Mucosa of rectum (tissue), 2 donors: Measurements from ENCODE around the gene BORCS5.

Experiments used
- H3K27ac ChIP-seq, 2 donors: one replicate each; pipeline ENCODE4 v1.7.0; 2013; ENCODE audit warnings: inconsistent platforms in 2 of 2, low read depth in 2 of 2, low read length in 2 of 2
- H3K27me3 ChIP-seq, 2 donors: one replicate each; pipeline ENCODE4 v1.7.0; 2013; ENCODE audit warnings: low read length in 2 of 2; ENCODE audit not compliant: control insufficient read depth in 2 of 2, insufficient read depth in 2 of 2
- H3K36me3 ChIP-seq, 2 donors: one replicate each; pipeline ENCODE4 v1.7.0; 2013; ENCODE audit warnings: low read length in 2 of 2; ENCODE audit not compliant: control insufficient read depth in 2 of 2, insufficient read depth in 2 of 2
- H3K4me1 ChIP-seq, 2 donors: one replicate each; pipeline ENCODE4 v1.7.0; 2013; ENCODE audit warnings: low read length in 2 of 2, mild to moderate bottlenecking in 1 of 2; ENCODE audit not compliant: control insufficient read depth in 2 of 2, insufficient read depth in 2 of 2
- H3K4me3 ChIP-seq, 2 donors: one replicate each; pipeline ENCODE4 v1.7.0; 2013; ENCODE audit warnings: low read length in 2 of 2
- H3K9ac ChIP-seq, 2 donors: one replicate each; pipeline ENCODE4 v1.7.0; 2013; ENCODE audit warnings: low read length in 2 of 2, low read depth in 1 of 2, mild to moderate bottlenecking in 1 of 2
- H3K9me3 ChIP-seq, 2 donors: one replicate each; pipeline ENCODE4 v1.7.0; 2013; ENCODE audit warnings: low read length in 2 of 2; ENCODE audit not compliant: control insufficient read depth in 2 of 2
- donor health status: healthy.
- donor health status: Normal muscosa, but diverticular disease.

Gene BORCS5

DNA sequence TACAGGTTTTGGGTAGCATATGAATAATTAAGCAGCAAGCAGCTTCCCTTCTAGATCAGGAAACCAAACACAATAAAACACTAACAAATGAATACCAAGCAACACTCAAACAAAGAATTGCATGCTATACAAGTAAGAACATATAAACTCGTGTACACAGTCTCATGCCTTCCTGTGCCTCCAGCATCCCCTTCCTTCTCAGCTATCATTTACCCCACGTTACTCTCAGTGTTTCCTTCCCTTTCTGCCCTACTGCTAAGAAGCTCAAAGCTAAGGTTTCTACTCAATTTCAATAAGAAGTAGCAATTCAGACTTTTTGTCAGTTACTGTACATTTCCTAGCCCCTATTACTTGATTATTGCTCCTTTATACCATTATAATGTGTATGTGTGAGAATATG lies 124.8 kb downstream of the BORCS5 start:
- no peak overlapping the region for H3K9ac ChIP-seq
- H3K27me3 ChIP-seq: no peaks in the 10 kb centered on the region
- no peak overlapping the region for H3K4me3 ChIP-seq
- no peaks in the 10 kb centered on the region for H3K4me1 ChIP-seq
- peaks cover 43 to 47% of the 10 kb centered on the region in 2 donors for H3K36me3 ChIP-seq
- H3K9me3 ChIP-seq: no peaks in the 10 kb centered on the region
- peak overlapping the region in 1 of 2 donors; percentile 18 for H3K27ac ChIP-seq

DNA sequence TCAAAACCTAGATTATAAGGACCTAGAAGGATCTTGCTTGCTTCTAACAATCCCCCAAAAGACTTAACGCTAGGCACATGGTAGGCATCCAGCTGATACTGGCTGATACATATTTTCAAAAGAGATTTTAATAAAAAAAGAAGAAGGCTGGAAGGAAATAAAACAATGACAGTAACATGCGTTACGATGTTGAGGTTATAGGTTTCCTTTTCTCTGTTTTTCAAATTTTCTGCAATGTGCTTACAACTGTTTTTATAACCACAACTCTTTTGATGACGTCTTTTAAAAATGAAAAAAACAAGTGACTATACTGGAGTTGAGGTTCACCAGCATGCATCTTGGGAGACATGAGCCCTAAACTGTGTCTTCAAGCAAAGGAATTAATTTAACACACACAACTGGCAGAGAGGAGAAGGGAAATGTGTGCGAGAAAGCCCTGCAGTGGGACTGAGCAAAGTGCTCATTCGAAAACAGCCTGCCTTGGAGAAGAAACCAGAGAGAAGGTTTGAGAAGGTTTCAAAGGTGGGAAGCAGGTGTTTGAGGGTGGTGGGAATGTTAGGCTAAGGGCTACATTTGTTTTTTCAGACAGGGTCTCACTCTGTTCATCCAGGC lies 125.4 kb downstream of the BORCS5 start:
- H3K36me3 ChIP-seq: peaks cover 36 to 45% of the 10 kb centered on the region in 2 donors
- peak overlapping the region; percentile 17 to 39 for H3K27ac ChIP-seq
- no peak overlapping the region for H3K9ac ChIP-seq
- H3K27me3 ChIP-seq: no peaks in the 10 kb centered on the region
- no peaks in the 10 kb centered on the region for H3K4me1 ChIP-seq
- H3K9me3 ChIP-seq: no peaks in the 10 kb centered on the region
- H3K4me3 ChIP-seq: no peak overlapping the region

DNA sequence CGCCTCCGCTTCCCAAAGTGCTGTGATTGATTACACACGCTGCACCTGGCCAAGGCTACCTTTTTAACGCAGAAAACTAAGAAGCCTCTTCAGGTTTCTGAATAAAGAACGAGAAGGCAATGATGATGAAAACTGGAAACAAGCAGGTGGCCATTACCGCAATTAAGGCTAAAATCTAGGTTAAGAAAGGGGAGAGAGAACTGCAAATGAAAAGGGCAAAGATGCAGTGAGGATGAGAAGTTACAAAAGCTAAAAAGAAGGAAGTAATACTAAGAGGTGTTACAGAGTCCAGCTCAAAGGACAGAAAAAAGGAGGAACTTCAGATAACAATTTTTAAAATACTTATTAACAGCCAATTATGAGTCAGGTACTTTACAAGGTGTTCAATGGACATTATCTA lies 126.1 kb downstream of the BORCS5 start:
- Histone ChIP-seq H3K4me3 (no peak overlapping the region), H3K9me3 (no peaks in the 10 kb centered on the region), H3K36me3 (peaks cover 31 to 41% of the 10 kb centered on the region in 2 donors), H3K9ac (no peak overlapping the region), H3K4me1 (no peaks in the 10 kb centered on the region), H3K27ac (peak overlapping the region; percentile 17 to 39), H3K27me3 (no peaks in the 10 kb centered on the region)

DNA sequence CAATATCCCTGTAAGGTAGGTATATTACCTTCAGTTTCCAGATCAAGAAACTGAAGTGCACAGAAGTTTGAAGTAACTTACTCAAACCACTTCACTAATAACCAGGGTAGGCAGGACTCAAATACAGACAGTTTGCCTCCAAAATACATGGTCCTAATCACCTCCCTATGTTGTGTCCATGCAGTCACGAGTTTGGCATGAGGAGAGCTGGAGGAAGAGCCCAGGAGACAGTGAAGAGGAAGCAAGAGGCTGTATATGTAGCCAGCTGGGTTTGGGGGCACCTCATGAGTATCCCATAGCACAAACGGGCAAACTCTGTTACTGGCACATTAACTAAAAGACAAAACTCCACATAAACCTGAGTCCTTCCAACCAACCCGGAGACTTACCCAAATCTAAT lies 126.6 kb downstream of the BORCS5 start:
- H3K27ac ChIP-seq: peak overlapping the region in 1 of 2 donors; percentile 33

DNA sequence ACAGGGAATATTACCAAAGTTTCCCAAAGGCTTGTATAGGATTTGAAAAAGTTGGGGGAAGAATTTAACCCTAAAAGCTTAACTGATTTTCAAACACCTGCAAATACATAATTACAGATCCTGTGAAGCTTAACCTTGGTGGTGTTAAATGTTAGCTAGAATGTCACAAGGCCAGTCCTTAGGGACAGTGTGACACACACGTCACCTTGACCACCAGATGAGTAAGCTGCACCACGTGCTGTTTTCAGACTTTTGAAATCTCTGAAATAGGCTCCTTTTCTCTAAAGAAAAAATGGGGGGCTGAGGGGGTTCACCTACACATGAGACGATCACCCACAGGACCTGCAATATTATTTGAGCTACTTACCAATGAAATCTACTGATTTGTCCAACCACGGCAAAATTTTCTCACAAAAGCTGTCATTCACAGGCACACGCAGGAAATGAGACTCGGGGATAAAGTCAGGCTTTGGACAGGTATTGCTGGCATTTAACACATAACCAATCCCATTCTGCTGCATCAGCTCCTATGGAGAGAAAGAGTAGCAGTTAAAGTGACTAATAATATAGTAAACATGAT lies 129.9 kb downstream of the BORCS5 start:
- no peaks in the 10 kb centered on the region for H3K27me3 ChIP-seq
- peaks cover 0 to 2% of the 10 kb centered on the region in 2 donors for H3K4me1 ChIP-seq
- no peak overlapping the region for H3K4me3 ChIP-seq
- no peak overlapping the region for H3K27ac ChIP-seq
- no peaks in the 10 kb centered on the region for H3K9me3 ChIP-seq
- peaks cover 10 to 26% of the 10 kb centered on the region in 2 donors for H3K36me3 ChIP-seq
- no peak overlapping the region for H3K9ac ChIP-seq

More for the DNA sequence above, 126.6 kb downstream of the BORCS5 start:
- H3K36me3 ChIP-seq: peaks cover 30 to 41% of the 10 kb centered on the region in 2 donors
- H3K27me3 ChIP-seq: no peaks in the 10 kb centered on the region
- no peaks in the 10 kb centered on the region for H3K4me1 ChIP-seq
- no peak overlapping the region for H3K9ac ChIP-seq
- peak overlapping the region in 1 of 2 donors; percentile 37 for H3K4me3 ChIP-seq
- no peaks in the 10 kb centered on the region for H3K9me3 ChIP-seq

DNA sequence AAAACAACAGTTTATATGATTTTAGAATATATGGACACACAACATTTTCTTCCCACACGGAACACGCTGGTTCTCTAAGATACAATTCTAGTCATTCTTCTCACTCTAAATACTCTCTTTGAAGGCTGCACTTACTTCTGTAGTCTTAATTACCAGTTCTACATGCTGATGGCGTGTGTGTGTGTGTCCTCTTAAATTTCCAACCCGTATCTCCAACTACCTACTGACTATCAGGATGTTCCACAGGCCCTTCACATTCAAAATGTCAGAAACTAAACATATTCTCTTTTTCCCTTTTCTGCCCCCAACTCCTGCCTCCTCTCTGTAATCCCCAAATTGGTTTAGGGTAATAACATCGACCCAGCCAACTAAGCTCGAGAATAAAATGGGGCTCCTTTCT lies 130.6 kb downstream of the BORCS5 start:
- Histone ChIP-seq H3K9me3 (no peaks in the 10 kb centered on the region), H3K9ac (no peak overlapping the region), H3K27ac (no peak overlapping the region)

DNA sequence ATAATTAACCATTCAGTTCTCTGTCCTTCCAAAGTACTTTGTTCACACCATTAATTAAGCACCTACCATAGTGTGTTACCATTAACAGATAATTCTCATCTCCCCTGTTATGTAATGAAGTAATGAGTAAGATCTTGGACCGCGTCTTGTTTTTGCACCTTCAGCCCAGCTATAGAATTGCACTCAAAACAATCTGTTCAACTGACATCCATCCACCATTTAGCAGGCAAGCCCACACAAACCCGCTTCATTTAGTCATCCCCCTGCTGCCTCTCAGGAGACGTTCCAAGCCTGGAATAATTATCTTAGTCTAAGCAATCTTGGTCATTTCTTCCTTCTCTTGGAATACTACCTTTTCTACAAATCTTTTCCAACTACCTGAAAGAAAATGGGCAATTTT lies 131.4 kb downstream of the BORCS5 start:
- H3K27ac ChIP-seq: no peak overlapping the region

More for the DNA sequence above, 130.6 kb downstream of the BORCS5 start:
- Histone ChIP-seq H3K27me3 (no peaks in the 10 kb centered on the region), H3K4me3 (no peak overlapping the region), H3K4me1 (peaks cover 0 to 2% of the 10 kb centered on the region in 2 donors), H3K36me3 (peaks cover 6 to 26% of the 10 kb centered on the region in 2 donors)

DNA sequence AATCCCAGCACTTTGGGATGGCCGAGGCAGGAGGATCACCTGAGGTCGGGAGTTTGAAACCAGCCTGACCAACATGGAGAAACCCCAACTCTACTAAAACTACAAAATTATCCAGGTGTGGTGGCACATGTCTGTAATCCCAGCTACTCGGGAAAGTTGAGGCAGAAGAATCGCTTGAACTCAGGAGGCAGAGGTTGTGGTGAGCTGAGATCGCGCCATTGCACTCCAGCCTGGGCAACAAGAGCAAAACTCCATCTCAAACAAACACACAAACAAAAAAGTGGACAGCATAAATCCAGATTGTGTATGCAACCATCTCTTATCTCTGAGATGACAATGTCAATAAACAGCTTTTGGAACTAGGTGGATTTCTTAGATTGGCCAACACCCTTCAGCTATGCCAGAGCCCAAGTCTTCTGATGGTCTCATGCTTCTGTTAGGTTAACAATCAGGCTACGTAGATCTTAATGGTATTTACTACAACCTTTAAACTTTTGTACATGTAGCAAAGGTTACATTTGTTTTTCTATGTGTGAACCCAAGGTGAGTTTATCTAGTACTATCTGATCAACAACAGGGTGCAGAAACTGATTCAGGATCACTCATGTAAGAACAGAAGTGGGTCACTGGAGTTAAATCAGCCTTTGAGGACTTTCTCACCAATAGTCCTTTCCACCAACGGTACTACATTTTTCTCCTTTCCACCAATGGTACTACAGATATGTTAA lies 132.1 kb downstream of the BORCS5 start:
- no peaks in the 10 kb centered on the region for H3K9me3 ChIP-seq
- no peak overlapping the region for H3K27ac ChIP-seq
- H3K4me3 ChIP-seq: no peak overlapping the region
- H3K36me3 ChIP-seq: peaks cover 3 to 20% of the 10 kb centered on the region in 2 donors
- peaks cover 0 to 2% of the 10 kb centered on the region in 2 donors for H3K4me1 ChIP-seq
- no peak overlapping the region for H3K9ac ChIP-seq
- no peaks in the 10 kb centered on the region for H3K27me3 ChIP-seq

More for the DNA sequence above, 131.4 kb downstream of the BORCS5 start:
- Histone ChIP-seq H3K9me3 (no peaks in the 10 kb centered on the region), H3K4me3 (no peak overlapping the region), H3K9ac (no peak overlapping the region), H3K4me1 (peaks cover 0 to 2% of the 10 kb centered on the region in 2 donors), H3K36me3 (peaks cover 3 to 24% of the 10 kb centered on the region in 2 donors), H3K27me3 (no peaks in the 10 kb centered on the region)

DNA sequence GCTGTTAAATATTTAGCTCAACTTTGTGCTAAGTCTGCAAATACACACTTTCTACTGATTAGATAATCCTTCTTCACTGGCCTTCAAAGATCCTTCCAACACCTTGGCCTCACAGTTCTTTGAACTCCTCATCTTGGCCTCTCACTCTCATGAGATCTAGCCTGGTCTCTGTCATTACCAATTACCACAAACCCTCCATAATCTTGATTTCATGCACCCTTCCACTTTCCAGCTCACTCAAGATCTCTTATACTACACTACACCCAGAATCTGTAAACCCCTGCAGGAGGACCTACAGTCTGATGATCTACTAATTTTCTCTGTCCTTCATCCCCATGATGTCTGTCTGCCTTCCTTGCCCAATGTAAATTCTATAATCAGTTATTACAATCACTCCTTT lies 134.7 kb downstream of the BORCS5 start:
- H3K9ac ChIP-seq: no peak overlapping the region
- H3K27ac ChIP-seq: no peak overlapping the region
- H3K27me3 ChIP-seq: no peaks in the 10 kb centered on the region
- peaks cover 8 to 20% of the 10 kb centered on the region in 2 donors for H3K36me3 ChIP-seq
- no peak overlapping the region for H3K4me3 ChIP-seq
- peaks cover 0 to 2% of the 10 kb centered on the region in 2 donors for H3K4me1 ChIP-seq
- H3K9me3 ChIP-seq: no peaks in the 10 kb centered on the region

DNA sequence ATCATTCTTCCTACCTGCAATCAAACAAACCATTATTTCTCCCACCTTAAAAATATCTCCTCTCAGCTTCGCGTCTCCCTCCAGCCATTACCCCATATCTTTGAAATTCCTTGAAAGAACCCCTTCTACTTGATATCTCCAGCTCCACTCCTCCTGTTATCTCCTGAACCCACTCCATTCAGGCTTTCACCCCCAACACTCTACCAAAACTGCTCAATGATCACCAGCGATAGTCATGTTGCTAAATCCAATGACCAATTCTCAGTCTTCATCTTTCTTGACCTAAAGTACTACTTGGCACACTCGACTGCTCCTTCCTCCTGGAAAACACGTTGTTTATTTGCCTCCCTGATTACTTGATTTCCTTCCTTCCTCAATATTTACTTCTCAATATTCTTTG lies 135.7 kb downstream of the BORCS5 start:
- Histone ChIP-seq H3K9me3 (no peaks in the 10 kb centered on the region), H3K27ac (no peak overlapping the region), H3K4me1 (peaks cover 0 to 2% of the 10 kb centered on the region in 2 donors), H3K4me3 (no peak overlapping the region), H3K9ac (no peak overlapping the region), H3K27me3 (no peaks in the 10 kb centered on the region), H3K36me3 (peaks cover 8 to 15% of the 10 kb centered on the region in 2 donors)
